Activated CD4-positive, alpha-beta T cell treated with anti-CD3 and anti-CD28 coated beads for 48 hours (primary cell): ENCODE results near the gene UGT1A3.

Experiments
- DNase-seq: peaks from one replicate; pipeline ENCODE4 v3.0.0-alpha.2; 2020

UGT1A3 gene

DNA sequence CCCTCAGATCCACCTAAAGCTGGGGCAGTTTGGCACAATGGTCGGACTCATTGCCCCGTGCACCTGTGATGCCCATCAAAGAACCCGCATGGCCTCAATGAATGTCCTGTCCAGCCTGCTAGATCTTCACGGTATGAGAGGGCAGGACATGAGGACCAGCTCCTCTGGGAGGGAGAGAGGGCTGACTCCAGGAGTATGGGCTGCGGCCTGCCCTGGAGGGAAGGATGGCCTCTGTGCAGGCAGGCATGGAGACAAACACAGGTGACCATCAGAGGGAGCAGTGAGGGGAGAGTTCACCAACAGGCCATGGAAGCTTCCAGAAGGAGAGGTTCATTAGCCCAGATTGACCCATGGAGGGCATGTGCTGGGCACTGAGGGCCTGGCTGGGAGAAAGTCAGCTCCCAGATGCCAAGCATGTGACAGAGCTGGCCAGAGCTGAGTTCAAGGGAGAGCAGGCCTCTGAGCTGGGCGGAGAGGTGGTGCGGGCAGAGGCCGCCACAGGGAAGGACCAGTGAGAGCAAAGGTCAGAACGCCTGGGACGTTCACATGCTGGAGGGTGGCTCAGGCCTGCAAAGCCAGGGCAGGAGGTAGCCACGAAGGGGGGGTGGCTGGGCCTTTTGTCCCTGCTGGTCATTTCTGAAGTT lies 89.3 kb downstream of the UGT1A3 start:
- no peak for DNase-seq

DNA sequence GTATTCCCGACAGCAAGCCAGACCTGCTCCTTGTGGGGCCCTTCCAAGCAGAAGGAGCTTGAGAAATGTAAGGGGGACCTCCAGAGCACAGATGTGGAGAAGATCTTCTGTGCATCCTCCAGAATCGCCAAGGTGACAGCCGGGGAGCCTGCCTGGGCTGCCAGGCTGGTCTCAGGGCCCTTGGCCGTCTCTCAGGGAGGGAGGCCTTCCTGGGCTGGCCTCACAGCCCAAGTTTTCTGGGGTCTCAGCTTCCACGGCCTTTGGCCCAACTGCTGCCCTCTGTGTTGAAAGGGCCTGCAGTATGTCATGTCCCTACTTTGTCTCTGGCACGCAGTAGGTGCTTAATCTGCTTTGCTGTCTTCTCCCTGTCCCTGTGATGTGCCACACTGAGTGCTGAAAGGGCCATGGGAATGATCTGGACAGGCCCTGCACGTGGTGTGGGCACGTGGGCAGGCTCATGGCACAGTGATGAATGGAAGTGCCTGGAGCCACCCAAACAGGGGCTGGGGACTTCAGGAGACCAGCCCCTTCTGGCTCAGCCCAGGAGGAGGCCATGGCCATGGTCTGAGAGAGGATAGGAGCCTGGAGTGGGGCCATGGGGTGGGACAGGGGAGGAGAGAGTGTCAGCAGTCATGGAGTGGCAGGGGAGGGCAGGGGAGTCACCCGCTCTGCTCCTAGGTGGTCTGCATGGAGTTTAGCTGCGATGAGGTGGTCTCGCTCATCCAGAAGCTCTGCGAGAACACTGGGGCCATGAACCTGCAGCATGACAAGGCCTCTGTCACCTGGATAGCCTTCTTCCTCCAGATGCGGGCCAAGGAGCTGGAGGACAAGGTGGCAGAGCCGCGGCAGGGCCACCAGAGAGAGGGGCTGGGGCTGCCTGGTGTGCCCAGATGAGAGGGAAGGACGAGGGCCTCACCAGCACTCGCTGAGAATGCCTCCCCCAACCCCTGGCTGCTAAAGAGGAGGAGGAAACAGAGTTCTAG lies 90.1 kb downstream of the UGT1A3 start:
- DNase-seq, result no peak

DNA sequence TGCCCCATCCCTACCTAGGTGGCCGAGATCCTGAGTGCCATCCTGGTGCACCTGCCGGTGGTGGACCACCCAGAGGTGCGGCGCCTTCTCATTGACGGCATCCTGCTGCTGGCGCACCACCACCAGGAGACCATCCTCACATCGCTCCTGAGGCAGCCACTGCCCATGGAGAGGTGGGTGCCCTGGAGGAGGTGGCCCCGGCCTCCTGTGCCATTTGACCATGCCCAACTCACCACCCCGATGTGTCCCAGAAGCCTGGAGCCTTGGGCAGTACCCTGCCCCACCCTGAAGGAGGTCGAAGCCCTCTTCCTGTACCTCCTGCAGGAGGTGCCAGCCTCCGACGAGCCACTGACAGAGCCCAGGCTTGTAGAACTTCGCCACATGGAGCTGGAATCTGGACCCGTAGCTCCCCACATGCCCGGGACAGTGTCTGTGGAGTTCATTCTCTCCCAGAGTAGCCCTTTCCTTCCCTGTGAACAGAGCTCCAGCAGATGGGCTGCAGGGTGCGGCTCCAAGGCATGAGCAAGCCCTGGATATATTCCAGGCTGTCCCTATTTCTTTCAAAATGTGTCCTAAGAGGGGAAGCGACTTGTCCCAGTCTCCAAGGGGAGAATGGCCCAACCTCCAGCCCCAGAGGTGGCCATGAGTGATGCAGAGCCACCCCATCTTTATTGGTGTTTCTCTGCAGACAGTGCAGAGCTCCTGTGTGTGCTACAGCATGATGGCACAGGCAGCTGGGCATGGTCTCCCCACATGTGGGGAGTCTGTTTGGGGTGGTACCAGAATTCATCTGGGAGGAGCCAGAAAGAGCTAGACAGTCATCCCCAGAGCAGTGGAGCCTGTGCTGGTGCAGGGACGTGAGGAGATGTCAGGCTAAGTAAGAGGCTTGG lies 91.3 kb downstream of the UGT1A3 start:
- no peak for DNase-seq

DNA sequence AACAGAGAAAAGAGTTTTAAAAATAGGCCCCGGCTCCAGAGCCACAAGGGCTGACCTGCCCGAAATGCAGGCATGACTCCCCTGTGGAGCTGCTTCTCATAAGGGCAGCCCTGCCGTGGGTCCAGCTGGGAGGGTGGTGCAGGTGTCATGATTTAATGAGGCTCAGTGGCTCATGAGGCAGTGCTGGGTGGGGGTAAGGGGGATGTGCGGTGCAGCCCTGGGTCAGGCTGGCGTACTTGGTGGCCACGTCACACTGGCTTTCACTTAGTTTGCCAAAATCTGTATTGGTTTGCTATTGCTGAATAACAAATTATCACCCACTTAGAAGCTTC lies 91.9 kb downstream of the UGT1A3 start:
- no peak for DNase-seq

DNA sequence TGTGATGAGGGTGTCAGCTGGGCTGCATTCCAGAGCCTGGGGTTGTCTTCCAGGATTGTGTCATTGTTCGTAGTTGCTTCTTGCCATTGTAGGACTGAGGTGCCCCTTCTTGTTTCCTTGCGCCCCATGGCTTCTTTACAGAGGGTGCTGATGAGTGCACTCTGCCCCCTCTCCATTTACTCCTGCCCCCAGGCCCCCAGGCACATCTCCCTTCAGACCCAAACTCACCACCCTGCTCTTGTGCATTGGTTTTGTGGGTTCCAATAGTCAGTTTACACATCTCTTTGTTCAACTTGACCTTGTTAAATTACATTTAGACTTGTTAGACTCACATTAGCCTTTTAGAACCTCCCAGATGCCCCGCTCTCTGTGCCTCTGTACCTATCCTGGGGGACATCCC lies 92.4 kb downstream of the UGT1A3 start:
- DNase-seq, result no peak

DNA sequence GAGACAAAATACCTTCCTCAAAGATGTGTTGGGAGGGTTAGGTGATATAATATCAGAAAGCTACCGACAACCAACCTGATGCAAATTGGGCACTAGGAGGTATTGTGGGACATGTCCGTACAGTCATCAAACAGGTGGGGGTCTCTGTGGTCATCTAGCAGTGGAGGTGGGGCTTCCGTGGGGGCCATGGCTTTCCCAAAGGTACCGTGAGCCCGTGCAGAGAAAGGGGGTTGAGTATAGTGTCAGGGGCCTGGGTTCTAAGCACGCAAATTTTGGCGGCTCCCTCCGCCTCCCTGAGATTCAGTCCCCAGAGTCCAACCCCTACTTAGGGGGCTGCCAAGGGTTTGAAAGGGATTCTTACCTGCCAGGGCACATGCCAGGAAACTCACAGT lies 92.9 kb downstream of the UGT1A3 start:
- no peak for DNase-seq

DNA sequence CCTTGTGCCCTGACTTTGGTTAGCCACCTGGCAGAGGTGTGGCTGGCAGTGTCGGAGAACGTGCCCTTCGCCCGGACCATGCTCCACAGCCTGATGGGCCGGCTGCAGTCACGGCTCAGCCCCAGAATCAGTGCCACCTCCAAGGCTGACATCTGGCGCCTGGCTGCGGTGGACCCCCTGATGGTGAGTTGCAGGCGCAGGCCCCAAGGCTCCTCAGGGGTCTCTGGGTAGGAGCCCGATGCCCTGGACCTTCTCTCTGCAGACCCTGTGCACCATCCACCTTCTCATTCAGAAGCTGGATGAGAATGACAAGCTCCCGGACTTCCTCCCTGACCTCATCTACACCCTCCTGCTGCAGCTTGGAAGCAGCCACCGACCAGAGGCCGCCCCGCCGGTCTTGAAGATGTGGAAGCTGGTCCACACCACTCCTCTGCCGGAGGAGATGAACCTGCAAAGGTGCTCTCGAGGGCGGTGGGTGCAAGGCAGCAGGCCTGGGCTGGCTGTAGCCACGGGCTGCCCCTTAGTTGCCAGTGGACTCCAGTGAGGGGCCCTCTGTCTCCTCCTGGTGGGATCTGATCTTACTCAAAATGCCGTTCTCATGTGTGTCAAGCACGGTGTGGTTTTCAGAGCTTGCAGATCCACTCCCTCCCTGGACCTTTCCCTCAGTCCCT lies 93.4 kb downstream of the UGT1A3 start:
- DNase-seq, result no peak
